ENCODE measurements around the gene XPR1. TPM values are rescaled to one million over a fixed set of nuclear protein-coding genes. Genes with fewer than 3 reads are reported as not detected.
"Not testable (repeated sequence)": the region's sequence is repeated elsewhere in the genome, so short reads cannot be mapped to it uniquely, and the experiment has no call there.

XPR1 gene
- total RNA-seq, 1 donor from 2014 or later: 37.9 TPM

DNA sequence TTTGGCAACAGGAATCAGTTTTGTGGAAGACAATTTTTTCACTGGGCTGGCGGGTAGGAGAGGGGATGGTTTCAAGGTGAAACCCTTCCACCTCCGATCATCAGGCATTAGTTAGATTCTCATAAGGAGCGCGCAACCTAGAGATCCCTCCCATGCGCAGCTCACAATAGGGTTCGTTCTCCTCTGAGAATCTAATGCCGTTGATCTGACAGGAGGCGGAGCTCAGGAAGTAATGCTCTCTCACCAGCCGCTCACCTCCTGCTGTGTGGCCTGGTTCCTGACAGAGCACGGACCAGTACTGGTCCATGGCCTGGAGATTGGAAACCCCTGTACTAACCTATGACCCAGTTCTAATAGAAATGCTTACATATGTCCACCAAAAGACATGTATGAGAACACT lies 184.3 kb downstream of the XPR1 start:
- H3K4me3 Mint-ChIP-seq: no peak overlapping the region
- H3K27me3 Mint-ChIP-seq (ENCODE audit: low read depth): no peaks in the 10 kb centered on the region
- no peak for DNase-seq (ENCODE audit: low spot score in 2 of 2, unreplicated experiment in 2 of 2)
- TF ChIP-seq, protein P1, sequence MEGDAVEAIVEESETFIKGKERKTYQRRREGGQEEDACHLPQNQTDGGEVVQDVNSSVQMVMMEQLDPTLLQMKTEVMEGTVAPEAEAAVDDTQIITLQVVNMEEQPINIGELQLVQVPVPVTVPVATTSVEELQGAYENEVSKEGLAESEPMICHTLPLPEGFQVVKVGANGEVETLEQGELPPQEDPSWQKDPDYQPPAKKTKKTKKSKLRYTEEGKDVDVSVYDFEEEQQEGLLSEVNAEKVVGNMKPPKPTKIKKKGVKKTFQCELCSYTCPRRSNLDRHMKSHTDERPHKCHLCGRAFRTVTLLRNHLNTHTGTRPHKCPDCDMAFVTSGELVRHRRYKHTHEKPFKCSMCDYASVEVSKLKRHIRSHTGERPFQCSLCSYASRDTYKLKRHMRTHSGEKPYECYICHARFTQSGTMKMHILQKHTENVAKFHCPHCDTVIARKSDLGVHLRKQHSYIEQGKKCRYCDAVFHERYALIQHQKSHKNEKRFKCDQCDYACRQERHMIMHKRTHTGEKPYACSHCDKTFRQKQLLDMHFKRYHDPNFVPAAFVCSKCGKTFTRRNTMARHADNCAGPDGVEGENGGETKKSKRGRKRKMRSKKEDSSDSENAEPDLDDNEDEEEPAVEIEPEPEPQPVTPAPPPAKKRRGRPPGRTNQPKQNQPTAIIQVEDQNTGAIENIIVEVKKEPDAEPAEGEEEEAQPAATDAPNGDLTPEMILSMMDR (IDR thresholded peaks at IDR 0.05; ENCODE audit: unreplicated experiment): no peak
- peaks cover 10% of the 10 kb centered on the region for H3K9me3 Mint-ChIP-seq
- H3K4me1 Mint-ChIP-seq: peaks cover 19% of the 10 kb centered on the region
- no peak overlapping the region for H3K27ac Mint-ChIP-seq
- peaks cover 17% of the 10 kb centered on the region for H3K36me3 Mint-ChIP-seq

DNA sequence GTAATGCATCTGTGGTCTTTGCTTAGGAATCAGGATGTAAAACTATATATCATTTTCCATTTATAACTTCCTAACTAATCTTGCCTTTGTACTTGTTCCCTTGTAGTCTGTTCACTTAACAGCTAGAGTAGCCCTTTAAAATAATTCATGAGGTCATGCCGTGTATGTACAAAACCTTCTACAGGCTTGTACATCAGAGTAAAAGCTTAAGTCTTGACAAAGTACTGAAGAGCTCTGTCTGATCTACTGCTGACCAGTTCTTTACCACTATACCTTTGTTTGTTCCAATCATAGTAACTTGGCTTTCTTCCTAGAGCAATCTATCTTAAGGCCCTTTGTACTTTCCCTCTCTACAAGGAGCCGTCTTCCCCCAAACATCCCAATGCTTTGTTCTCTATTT lies 190.1 kb downstream of the XPR1 start:
- DNase-seq (ENCODE audit: low spot score in 2 of 2, unreplicated experiment in 2 of 2): no peak
- no peaks in the 10 kb centered on the region for H3K27me3 Mint-ChIP-seq (ENCODE audit: low read depth)
- no peaks in the 10 kb centered on the region for H3K4me1 Mint-ChIP-seq
- H3K4me3 Mint-ChIP-seq: no peak overlapping the region
- no peak overlapping the region for H3K27ac Mint-ChIP-seq
- TF ChIP-seq, protein P1 (IDR thresholded peaks at IDR 0.05; ENCODE audit: unreplicated experiment): no peak
- peaks cover 25% of the 10 kb centered on the region for H3K36me3 Mint-ChIP-seq
- H3K9me3 Mint-ChIP-seq: peaks cover 19% of the 10 kb centered on the region

DNA sequence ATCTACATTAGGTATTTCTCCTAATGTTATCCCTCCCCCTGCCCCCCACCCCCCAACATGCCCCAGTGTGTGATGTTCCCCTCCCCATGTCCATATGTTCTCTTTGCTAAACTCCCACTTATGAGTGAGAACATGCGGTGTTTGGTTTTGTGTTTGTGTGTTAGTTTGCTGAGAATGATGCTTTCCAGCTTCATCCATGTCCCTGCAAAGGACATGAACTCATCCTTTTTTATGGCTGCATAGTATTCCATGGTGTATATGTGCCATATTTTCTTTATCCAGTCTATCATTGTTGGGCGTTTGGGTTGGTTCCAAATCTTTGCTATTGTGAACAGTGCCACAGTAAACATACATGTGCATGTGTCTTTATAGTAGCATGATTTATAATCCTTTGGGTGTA lies 199.7 kb downstream of the XPR1 start:
- Mint-ChIP-seq H3K36me3 (peaks cover 40% of the 10 kb centered on the region), H3K9me3 (peaks cover 27% of the 10 kb centered on the region)
- not testable (repeated sequence) for H3K4me3 Mint-ChIP-seq; H3K4me1 Mint-ChIP-seq; H3K27ac Mint-ChIP-seq; DNase-seq (ENCODE audit: low spot score in 2 of 2, unreplicated experiment in 2 of 2); H3K27me3 Mint-ChIP-seq (ENCODE audit: low read depth)

DNA sequence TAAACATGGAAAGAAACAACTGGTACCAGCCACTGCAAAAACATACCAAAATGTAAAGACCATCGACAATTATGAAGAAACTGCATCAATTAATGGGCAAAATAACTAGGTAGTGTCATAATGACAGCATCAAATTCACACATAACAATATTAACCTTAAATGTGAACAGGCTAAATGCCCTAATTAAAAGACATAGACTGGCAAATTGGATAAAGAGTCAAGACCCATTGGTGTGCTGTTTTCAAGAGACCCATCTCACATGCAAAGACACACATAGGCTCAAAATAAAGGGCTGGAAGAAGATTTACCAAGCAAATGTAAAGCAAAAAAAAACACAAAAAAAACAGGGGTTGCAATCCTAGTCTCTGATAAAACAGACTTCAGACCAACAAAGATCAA lies 201.4 kb downstream of the XPR1 start:
- Mint-ChIP-seq H3K9me3 (peaks cover 27% of the 10 kb centered on the region), H3K36me3 (peaks cover 42% of the 10 kb centered on the region), H3K4me1 (peaks cover 12% of the 10 kb centered on the region)
- H3K27me3 Mint-ChIP-seq (ENCODE audit: low read depth); H3K27ac Mint-ChIP-seq; DNase-seq (ENCODE audit: low spot score in 2 of 2, unreplicated experiment in 2 of 2); H3K4me3 Mint-ChIP-seq: not testable (repeated sequence)

DNA sequence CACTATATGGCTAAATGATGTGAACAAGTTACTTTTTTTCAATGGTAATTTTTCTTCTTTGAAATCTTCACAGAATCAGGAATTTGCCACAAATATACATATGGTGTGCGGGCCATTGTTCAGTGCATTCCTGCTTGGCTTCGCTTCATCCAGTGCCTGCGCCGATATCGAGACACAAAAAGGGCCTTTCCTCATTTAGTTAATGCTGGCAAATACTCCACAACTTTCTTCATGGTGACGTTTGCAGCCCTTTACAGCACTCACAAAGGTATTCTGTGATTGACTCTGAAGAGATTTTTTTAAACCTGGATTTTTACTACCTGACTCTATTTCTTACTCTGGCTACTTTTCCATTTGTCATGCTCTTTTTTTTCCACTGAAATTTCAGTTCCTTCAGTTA lies 204.6 kb downstream of the XPR1 start:
- H3K36me3 Mint-ChIP-seq: peaks cover 43% of the 10 kb centered on the region
- H3K27ac Mint-ChIP-seq: no peak overlapping the region
- no peak for DNase-seq (ENCODE audit: low spot score in 2 of 2, unreplicated experiment in 2 of 2)
- peaks cover 17% of the 10 kb centered on the region for H3K4me1 Mint-ChIP-seq
- TF ChIP-seq, protein P1 (IDR thresholded peaks at IDR 0.05; ENCODE audit: unreplicated experiment): no peak
- no peak overlapping the region for H3K4me3 Mint-ChIP-seq
- no peaks in the 10 kb centered on the region for H3K27me3 Mint-ChIP-seq (ENCODE audit: low read depth)
- peaks cover 31% of the 10 kb centered on the region for H3K9me3 Mint-ChIP-seq

DNA sequence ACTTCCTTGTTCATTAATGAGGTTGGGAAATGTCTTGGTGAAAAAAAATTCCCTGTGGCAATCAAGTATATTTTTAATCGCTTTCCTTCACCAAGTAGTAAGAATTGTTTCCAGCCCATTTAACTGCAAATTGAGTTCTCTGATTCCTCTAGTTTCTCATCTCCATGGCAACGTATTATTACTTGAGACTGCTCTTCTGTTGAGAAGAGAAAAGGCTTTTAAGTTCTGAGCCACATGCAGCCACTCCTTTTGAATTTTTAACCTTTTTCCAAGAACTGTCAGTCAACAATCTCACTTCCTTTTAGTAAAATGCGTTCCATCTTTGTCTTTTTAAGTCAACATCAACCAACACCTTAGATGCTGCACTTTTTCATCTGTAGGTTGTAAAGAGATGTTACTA lies 205.2 kb downstream of the XPR1 start:
- TF ChIP-seq, protein P1 (IDR thresholded peaks at IDR 0.05; ENCODE audit: unreplicated experiment): no peak
- no peaks in the 10 kb centered on the region for H3K27me3 Mint-ChIP-seq (ENCODE audit: low read depth)
- no peak for DNase-seq (ENCODE audit: low spot score in 2 of 2, unreplicated experiment in 2 of 2)
- H3K27ac Mint-ChIP-seq: no peak overlapping the region
- no peak overlapping the region for H3K4me3 Mint-ChIP-seq
- H3K36me3 Mint-ChIP-seq: peaks cover 38% of the 10 kb centered on the region
- H3K9me3 Mint-ChIP-seq: peaks cover 26% of the 10 kb centered on the region
- peaks cover 22% of the 10 kb centered on the region for H3K4me1 Mint-ChIP-seq

DNA sequence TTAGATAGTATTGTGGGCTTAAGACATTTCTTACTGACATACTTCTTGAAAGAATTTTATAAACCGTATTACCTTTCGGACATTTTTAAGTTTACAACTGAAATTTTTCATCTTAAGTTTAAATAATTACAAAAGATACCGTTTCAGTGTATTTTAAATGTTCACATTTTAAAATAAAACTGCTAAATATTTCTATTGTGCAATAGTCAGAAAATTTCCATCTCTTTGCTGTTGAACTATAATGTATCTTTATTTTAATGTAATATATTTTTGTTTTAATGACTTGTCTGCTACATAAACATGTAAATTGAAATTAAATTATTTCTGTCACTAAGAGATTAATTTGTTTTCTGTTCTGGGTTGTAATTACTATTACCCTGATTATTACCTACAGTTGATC lies 206.7 kb downstream of the XPR1 start:
- Mint-ChIP-seq H3K4me3 (no peak overlapping the region), H3K36me3 (peaks cover 23% of the 10 kb centered on the region), H3K4me1 (peaks cover 27% of the 10 kb centered on the region), H3K27ac (no peak overlapping the region), H3K9me3 (peaks cover 11% of the 10 kb centered on the region), H3K27me3 (ENCODE audit: low read depth) (no peaks in the 10 kb centered on the region)
- TF ChIP-seq, protein P1 (IDR thresholded peaks at IDR 0.05; ENCODE audit: unreplicated experiment): no peak
- no peak for DNase-seq (ENCODE audit: low spot score in 2 of 2, unreplicated experiment in 2 of 2)
